ENCODE data around the gene TIMELESS. TPM values are rescaled to one million over a fixed set of nuclear protein-coding genes. Genes with fewer than 3 reads are reported as not detected.
"Not testable (repeated sequence)": the region's sequence is repeated elsewhere in the genome, so short reads cannot be mapped to it uniquely, and the experiment has no call there.

TIMELESS gene
- total RNA-seq, 4 donors from 2014 or later: 6.9 to 16.4 (median 11.4) TPM

DNA sequence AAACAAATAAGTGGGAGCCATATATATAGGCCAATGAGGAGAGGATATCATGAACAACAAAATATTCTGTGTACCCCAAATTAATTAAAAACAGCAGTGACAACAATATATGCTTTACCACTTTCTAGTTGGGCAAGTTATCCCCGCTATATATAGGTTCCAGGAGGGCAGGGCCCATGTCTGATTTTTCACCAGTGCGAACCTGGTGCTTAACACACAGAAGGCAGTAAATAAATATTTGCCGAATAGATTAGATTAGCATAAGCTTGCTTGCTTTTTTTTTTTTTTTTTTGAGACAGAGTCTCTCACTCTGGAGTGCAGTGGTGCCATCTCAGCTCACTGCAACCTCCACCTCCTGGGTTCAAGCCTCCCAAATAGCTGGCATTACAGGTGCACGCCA, 8.6 kb upstream of the TIMELESS start:
- no peaks in the 10 kb centered on the region for H3K36me3 ChIP-seq
- no peak for DNase-seq
- H3K4me1 ChIP-seq: no peaks in the 10 kb centered on the region
- H3K27ac ChIP-seq: no peak overlapping the region
- no peak for TF ChIP-seq POLR2A (IDR thresholded peaks at IDR 0.05)
- TF ChIP-seq, protein P1, sequence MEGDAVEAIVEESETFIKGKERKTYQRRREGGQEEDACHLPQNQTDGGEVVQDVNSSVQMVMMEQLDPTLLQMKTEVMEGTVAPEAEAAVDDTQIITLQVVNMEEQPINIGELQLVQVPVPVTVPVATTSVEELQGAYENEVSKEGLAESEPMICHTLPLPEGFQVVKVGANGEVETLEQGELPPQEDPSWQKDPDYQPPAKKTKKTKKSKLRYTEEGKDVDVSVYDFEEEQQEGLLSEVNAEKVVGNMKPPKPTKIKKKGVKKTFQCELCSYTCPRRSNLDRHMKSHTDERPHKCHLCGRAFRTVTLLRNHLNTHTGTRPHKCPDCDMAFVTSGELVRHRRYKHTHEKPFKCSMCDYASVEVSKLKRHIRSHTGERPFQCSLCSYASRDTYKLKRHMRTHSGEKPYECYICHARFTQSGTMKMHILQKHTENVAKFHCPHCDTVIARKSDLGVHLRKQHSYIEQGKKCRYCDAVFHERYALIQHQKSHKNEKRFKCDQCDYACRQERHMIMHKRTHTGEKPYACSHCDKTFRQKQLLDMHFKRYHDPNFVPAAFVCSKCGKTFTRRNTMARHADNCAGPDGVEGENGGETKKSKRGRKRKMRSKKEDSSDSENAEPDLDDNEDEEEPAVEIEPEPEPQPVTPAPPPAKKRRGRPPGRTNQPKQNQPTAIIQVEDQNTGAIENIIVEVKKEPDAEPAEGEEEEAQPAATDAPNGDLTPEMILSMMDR (IDR thresholded peaks at IDR 0.05): no peak
- 73 to 85% methylated on average over 4 of the region's 4 CpGs for WGBS, 2 donors
- no peaks in the 10 kb centered on the region for H3K27me3 ChIP-seq
- no peak overlapping the region for H3K4me3 ChIP-seq
- no peaks in the 10 kb centered on the region for H3K9me3 ChIP-seq
- intact Hi-C loops (cut with DNase I): loop anchor here (10.0 kb wide), 1 partner anchor 133 kb away; no protein-coding TSS in a partner anchor

DNA sequence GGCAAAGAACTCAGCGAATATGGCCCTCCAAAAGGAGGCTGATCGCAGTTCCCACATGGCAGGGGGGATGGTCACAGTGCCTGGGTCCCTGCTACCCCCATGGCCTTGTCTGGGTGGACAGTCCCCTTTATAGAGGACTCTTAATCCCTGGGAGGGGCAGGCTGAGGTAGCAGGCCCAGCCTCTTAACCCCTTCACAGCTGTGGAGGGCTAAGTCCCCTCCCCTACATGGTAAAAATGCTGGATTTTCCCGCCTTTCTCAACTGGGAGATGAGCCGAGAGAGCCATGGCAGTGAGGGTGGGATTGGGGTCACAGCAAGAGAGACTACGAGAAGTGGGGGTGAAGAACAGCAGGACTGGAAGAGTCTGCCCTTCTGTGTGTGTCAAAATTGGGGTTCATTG, 5.3 kb upstream of the TIMELESS start, which contains the start of gene MIP:
Gene MIP, minus strand, starts transcription at position 101 of the 400 bp plus-strand sequence. Its CDS starts 44 bp downstream, at position 57.
- Histone ChIP-seq H3K36me3 (no peaks in the 10 kb centered on the region), H3K27ac (no peak within 1 kb of the TSS), H3K4me3 (no peak within 1 kb of the TSS), H3K4me1 (peaks cover 0 to 6% (median 4%) of the 10 kb centered on the region in 3 donors), H3K27me3 (no peaks in the 10 kb centered on the region), H3K9me3 (no peaks in the 10 kb centered on the region)
- DNase-seq: no peak
- WGBS, 2 donors: 89 to 95% methylated on average over 3 to 5 of the region's 5 CpGs
- no peak for TF ChIP-seq POLR2A (IDR thresholded peaks at IDR 0.05)
- TF ChIP-seq, protein P1 (IDR thresholded peaks at IDR 0.05): no peak
- intact Hi-C loops (cut with DNase I): loop anchor here (10.0 kb wide), 1 partner anchor 130 kb away; no protein-coding TSS in a partner anchor

DNA sequence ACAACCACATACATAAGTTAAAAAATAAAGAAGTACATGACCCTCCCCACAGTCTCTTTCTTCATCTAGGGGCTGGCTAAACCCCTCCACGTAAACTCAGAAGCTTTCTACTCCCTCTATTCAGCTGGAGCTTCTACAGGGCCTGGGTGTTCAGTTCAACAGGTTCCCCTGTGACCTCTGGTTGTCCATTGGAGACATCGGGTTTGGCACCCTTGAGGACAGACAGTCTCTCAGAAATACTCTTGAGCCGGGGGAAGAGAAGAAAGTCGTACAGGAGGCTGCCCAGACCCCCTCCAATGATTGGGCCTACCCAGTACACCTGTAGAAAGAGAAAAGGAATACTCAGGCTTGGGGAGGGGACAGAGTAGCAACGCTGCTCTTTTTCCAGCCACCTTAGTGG, 1.9 kb upstream of the TIMELESS start:
- intact Hi-C loops (cut with DNase I): loop anchor here (10.0 kb wide), 1 partner anchor 126 kb away; no protein-coding TSS in a partner anchor
- H3K36me3 ChIP-seq: no peaks in the 10 kb centered on the region
- no peak overlapping the region for H3K4me3 ChIP-seq
- no peak overlapping the region for H3K27ac ChIP-seq
- H3K9me3 ChIP-seq: no peaks in the 10 kb centered on the region
- H3K4me1 ChIP-seq: peaks cover 7 to 15% (median 11%) of the 10 kb centered on the region in 3 donors
- 72 to 83% methylated on average over 4 to 5 of the region's 5 CpGs for WGBS, 2 donors
- TF ChIP-seq, protein P1 (IDR thresholded peaks at IDR 0.05): no peak
- no peak for TF ChIP-seq POLR2A (IDR thresholded peaks at IDR 0.05)
- DNase-seq: no peak
- H3K27me3 ChIP-seq: no peaks in the 10 kb centered on the region

DNA sequence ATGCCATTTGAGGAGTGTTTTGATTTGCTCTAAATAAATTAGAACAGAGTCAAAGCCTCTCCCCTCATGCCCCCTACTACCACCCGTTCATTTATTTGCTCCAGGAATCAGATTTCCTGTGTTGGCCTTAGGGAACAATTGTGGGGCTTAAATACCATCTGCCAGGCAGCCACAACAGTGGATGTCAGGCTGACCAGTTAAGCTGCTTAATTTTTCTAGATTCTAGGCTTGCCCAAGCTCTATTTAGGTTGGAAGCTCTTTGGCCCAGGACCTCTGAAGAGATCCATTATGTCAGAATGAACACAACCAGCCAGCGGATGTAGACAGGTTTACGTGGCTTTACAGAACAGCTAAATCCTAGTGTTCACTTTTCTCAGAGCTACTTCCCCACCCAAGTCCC, 1.0 kb upstream of the TIMELESS start:
- WGBS, 2 donors: 82 to 91% methylated on average over 3 of the region's 3 CpGs
- H3K27ac ChIP-seq: peak overlapping the region in 1 of 4 donors; percentile 95
- no peak for DNase-seq
- H3K4me1 ChIP-seq: peaks cover 7 to 15% (median 11%) of the 10 kb centered on the region in 3 donors
- H3K27me3 ChIP-seq: no peaks in the 10 kb centered on the region
- H3K36me3 ChIP-seq: no peaks in the 10 kb centered on the region
- TF ChIP-seq, protein P1 (IDR thresholded peaks at IDR 0.05): no peak
- TF ChIP-seq POLR2A (IDR thresholded peaks at IDR 0.05): no peak
- H3K4me3 ChIP-seq: no peak overlapping the region
- intact Hi-C loops (cut with DNase I): loop anchor here (10.0 kb wide), 1 partner anchor 125 kb away; no protein-coding TSS in a partner anchor
- no peaks in the 10 kb centered on the region for H3K9me3 ChIP-seq

DNA sequence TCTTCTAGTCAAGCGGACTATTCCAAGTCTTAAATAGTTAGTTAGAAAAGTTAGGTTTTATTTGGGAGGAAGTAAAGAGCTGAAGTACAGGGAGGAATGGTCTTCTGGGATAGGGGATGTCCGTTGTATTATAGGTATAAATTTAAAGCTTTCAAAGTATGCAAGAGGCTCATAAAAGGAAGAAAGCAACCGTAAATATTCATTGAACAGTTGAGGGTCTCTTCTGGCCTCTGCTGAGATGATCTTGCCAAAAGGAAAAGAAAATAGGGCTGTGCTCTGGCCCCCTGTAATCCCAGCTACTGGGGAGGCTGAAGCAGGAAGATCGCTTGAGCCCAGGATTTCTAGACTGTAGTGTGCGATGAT, 377 bp upstream of the TIMELESS start:
- Histone ChIP-seq H3K4me3 (peak overlapping the region; percentile 65 to 91 (median 68)), H3K4me1 (peaks cover 7 to 15% (median 11%) of the 10 kb centered on the region in 3 donors), H3K9me3 (no peaks in the 10 kb centered on the region), H3K36me3 (no peaks in the 10 kb centered on the region), H3K27me3 (no peaks in the 10 kb centered on the region), H3K27ac (peak overlapping the region; percentile 76 to 95 (median 90))
- DNase-seq: no peak
- TF ChIP-seq POLR2A (IDR thresholded peaks at IDR 0.05): no peak
- TF ChIP-seq, protein P1 (IDR thresholded peaks at IDR 0.05): no peak
- intact Hi-C loops (cut with DNase I): no loop called here
- 35% methylated on average over 5 of the region's 5 CpGs for WGBS, 2 donors

DNA sequence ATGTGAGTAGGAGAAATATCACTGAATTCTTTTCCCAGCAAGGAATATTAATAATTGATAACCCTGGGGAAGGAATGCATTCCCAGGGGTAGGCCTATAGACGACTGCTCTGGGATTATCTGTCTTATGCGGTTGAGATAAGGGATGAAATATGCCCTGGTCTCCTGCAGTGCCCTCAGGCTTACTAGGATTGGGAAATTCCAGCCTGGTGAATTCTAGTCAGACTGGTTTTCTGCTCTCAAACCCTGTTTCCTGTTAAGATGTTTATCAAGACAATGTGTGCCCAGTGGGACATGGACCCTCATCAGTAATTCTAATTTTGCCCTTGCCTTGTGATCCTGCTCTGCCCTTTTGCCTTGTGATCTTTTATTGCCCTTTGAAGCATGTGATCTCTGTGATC, 6.0 kb downstream of the TIMELESS start:
- DNase-seq; H3K27ac ChIP-seq; H3K4me1 ChIP-seq; H3K27me3 ChIP-seq; H3K9me3 ChIP-seq; H3K36me3 ChIP-seq; H3K4me3 ChIP-seq; intact Hi-C loops (cut with DNase I): not testable (repeated sequence)
- 48 to 84% methylated on average over 2 of the region's 2 CpGs for WGBS, 2 donors

All from esophagus squamous epithelium (tissue), 5 donors.